ENCODE measurements around the gene APOBEC3C. TPM values are rescaled to one million over a fixed set of nuclear protein-coding genes. Genes with fewer than 3 reads are reported as not detected.
"Not testable (repeated sequence)": the region's sequence is repeated elsewhere in the genome, so short reads cannot be mapped to it uniquely, and the experiment has no call there.

Gene APOBEC3C
- total RNA-seq, 6 experiments from 2014 or later = 1.0 to 3.8 (median 2.1) TPM

- Histone ChIP-seq H3K27ac (no peak overlapping the region), H3K36me3 (no peaks in the 10 kb centered on the region), H3K4me3 (no peak overlapping the region), H3K9me3 (no peaks in the 10 kb centered on the region), H3K4me1 (no peaks in the 10 kb centered on the region), H3K27me3 (no peaks in the 10 kb centered on the region)
- DNase-seq (peak; percentile 63 to 70 (median 64)), ATAC-seq (peak; percentile 94 to 98 (median 96))
- 35% methylated on average over 3 of the region's 7 CpGs for WGBS (ENCODE audit: insufficient coverage, low coverage, low lambda C conversion rate, missing lambda C conversion rate)
- TF ChIP-seq, protein P1, sequence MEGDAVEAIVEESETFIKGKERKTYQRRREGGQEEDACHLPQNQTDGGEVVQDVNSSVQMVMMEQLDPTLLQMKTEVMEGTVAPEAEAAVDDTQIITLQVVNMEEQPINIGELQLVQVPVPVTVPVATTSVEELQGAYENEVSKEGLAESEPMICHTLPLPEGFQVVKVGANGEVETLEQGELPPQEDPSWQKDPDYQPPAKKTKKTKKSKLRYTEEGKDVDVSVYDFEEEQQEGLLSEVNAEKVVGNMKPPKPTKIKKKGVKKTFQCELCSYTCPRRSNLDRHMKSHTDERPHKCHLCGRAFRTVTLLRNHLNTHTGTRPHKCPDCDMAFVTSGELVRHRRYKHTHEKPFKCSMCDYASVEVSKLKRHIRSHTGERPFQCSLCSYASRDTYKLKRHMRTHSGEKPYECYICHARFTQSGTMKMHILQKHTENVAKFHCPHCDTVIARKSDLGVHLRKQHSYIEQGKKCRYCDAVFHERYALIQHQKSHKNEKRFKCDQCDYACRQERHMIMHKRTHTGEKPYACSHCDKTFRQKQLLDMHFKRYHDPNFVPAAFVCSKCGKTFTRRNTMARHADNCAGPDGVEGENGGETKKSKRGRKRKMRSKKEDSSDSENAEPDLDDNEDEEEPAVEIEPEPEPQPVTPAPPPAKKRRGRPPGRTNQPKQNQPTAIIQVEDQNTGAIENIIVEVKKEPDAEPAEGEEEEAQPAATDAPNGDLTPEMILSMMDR (IDR thresholded peaks at IDR 0.05) = peak; percentile 58 to 72 (median 64)
- no peak for TF ChIP-seq POLR2A (IDR thresholded peaks at IDR 0.05)
- intact Hi-C loops (cut with DNase I) = loop anchor here in 1 of 2 donors (5.0 kb wide), 1 partner anchor 136 kb away; no protein-coding TSS in a partner anchor
Observed at GRCh38 chr22:39003165-39003638, 10.9 kb upstream of the APOBEC3C start.

DNA sequence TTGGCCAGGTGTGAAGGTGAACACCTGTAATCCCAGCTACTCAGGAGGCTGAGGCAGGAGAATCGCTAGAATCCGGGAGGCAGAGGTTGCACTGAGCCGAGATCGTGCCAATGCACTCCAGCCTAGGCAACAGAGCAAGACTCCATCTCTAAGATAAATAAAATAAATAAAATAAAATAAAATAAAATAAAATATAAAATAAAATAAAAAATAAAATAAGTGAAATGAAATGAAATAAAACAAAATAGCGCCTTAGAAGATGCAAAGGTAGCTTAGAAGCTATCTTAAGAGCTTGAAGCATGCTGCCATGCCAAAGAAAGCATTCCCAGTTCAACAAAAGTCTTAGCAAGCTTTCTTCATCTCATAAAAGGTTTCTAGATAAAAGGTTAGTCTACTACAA, 6.9 kb upstream of the APOBEC3C start:
- H3K4me3 ChIP-seq = no peak overlapping the region
- WGBS (ENCODE audit: insufficient coverage, low coverage, low lambda C conversion rate, missing lambda C conversion rate) = 86% methylated on average over 4 of the region's 5 CpGs
- intact Hi-C loops (cut with DNase I) = loop anchor here in 1 of 2 donors (5.0 kb wide), 1 partner anchor 115 kb away; no protein-coding TSS in a partner anchor
- no peak overlapping the region for H3K27ac ChIP-seq
- no peaks in the 10 kb centered on the region for H3K27me3 ChIP-seq
- ATAC-seq (no peak), DNase-seq (no peak)
- H3K9me3 ChIP-seq = no peaks in the 10 kb centered on the region
- H3K4me1 ChIP-seq = no peaks in the 10 kb centered on the region
- no peak for TF ChIP-seq POLR2A (IDR thresholded peaks at IDR 0.05)
- TF ChIP-seq, protein P1 (IDR thresholded peaks at IDR 0.05) = no peak
- no peaks in the 10 kb centered on the region for H3K36me3 ChIP-seq

- H3K36me3 ChIP-seq, ATAC-seq, H3K9me3 ChIP-seq, H3K4me3 ChIP-seq, H3K4me1 ChIP-seq, H3K27me3 ChIP-seq, H3K27ac ChIP-seq, DNase-seq: not testable (repeated sequence)
- 85% methylated on average over 7 of the region's 8 CpGs for WGBS (ENCODE audit: insufficient coverage, low coverage, low lambda C conversion rate, missing lambda C conversion rate)
- intact Hi-C loops (cut with DNase I) = loop anchor here in 1 of 2 donors (5.0 kb wide), 1 partner anchor 114 kb away; no protein-coding TSS in a partner anchor
Observed at GRCh38 chr22:39008271-39008850, 5.7 kb upstream of the APOBEC3C start.

- no peak for DNase-seq
- Histone ChIP-seq H3K36me3 (no peaks in the 10 kb centered on the region), H3K9me3 (no peaks in the 10 kb centered on the region), H3K4me1 (no peaks in the 10 kb centered on the region), H3K27me3 (no peaks in the 10 kb centered on the region), H3K27ac (no peak overlapping the region), H3K4me3 (no peak overlapping the region)
- intact Hi-C loops (cut with DNase I) = no loop called here
- no peak for ATAC-seq
- TF ChIP-seq, protein P1 (IDR thresholded peaks at IDR 0.05) = no peak
- TF ChIP-seq POLR2A (IDR thresholded peaks at IDR 0.05) = no peak
- WGBS (ENCODE audit: insufficient coverage, low coverage, low lambda C conversion rate, missing lambda C conversion rate) = 42% methylated on average over 9 of the region's 15 CpGs
Observed at GRCh38 chr22:39010946-39011345, 3.1 kb upstream of the APOBEC3C start.
